ENCODE results near the gene KRT74.

- no peak for TF ChIP-seq MAX (IDR thresholded peaks at IDR 0.05)
- TF ChIP-seq EP300 (IDR thresholded peaks at IDR 0.05; ENCODE audit: borderline replicate concordance), result no peak
- TF ChIP-seq TCF12 (IDR thresholded peaks at IDR 0.05; ENCODE audit: low read depth), result no peak
- TF ChIP-seq YY1 (IDR thresholded peaks at IDR 0.05; ENCODE audit: low read depth), result no peak
- TF ChIP-seq FOXM1 (IDR thresholded peaks at IDR 0.05; ENCODE audit: borderline replicate concordance, low read depth), result no peak
- no peak for TF ChIP-seq RAD21 (IDR thresholded peaks at IDR 0.05; ENCODE audit: low read depth)
- TF ChIP-seq REST (IDR thresholded peaks at IDR 0.05; ENCODE audit: low read depth), result no peak
- no peak for TF ChIP-seq TEAD4 (IDR thresholded peaks at IDR 0.05)
- TF ChIP-seq EGR1 (IDR thresholded peaks at IDR 0.05), result no peak
These were observed 11.4 kb upstream of the KRT74 start for GRCh38 chr12:52585066-52585465.
